HepG2 (cell line): ENCODE results near the gene TTLL4. TPM values are rescaled to one million over a fixed set of nuclear protein-coding genes. Genes with fewer than 3 reads are reported as not detected.

Experiments
- CREM ChIP-seq, 2 experiments: sonication (generic) in 1 of 2; formaldehyde crosslinking in 1 of 2; IDR thresholded peaks; 2 replicates each; pipeline versions ENCODE4 v1.4.0 to v1.6.1; 2016 to 2020; ENCODE audit warnings: antibody characterized with exemption in 1 of 2, mild to moderate bottlenecking in 1 of 2, missing genetic modification reagents in 1 of 2
- GATAD2A ChIP-seq: IDR thresholded peaks from 2 replicates; pipeline ENCODE4 v1.6.1; 2016
- KDM6A ChIP-seq: IDR thresholded peaks from 2 replicates; pipeline ENCODE4 v1.6.1; 2016; ENCODE audit warnings: low read depth
- KMT2B ChIP-seq: IDR thresholded peaks from 2 replicates; pipeline ENCODE4 v1.6.1; 2016; ENCODE audit warnings: missing genetic modification reagents, missing compliant biosample characterization
- MXI1 ChIP-seq: IDR thresholded peaks from 3 replicates; pipeline ENCODE4 v1.6.1; 2012; ENCODE audit warnings: low read depth, low read length, inconsistent platforms, borderline replicate concordance
- NFKBIZ ChIP-seq: IDR thresholded peaks from 2 replicates; pipeline ENCODE4 v1.6.1; 2018; ENCODE audit warnings: missing genetic modification reagents, missing compliant biosample characterization
- PHF21A ChIP-seq: sonication (generic); formaldehyde crosslinking; IDR thresholded peaks from 2 replicates; pipeline ENCODE4 v1.5.0; 2020; ENCODE audit warnings: mild to moderate bottlenecking, missing genetic modification reagents
- SSRP1 ChIP-seq: IDR thresholded peaks from 2 replicates; pipeline ENCODE4 v1.6.1; 2016; ENCODE audit warnings: control low read depth
- ZNF136 ChIP-seq: sonication (generic); formaldehyde crosslinking; IDR thresholded peaks from 2 replicates; pipeline ENCODE4 v1.8.1; 2022; ENCODE audit warnings: low read depth, mild to moderate bottlenecking, moderate library complexity, missing genetic modification reagents
- ZNF337 ChIP-seq: sonication (generic); formaldehyde crosslinking; IDR thresholded peaks from 2 replicates; pipeline ENCODE4 v1.5.1; 2020; ENCODE audit warnings: missing genetic modification reagents, low read depth, mild to moderate bottlenecking, borderline replicate concordance
- polyA plus RNA-seq, 8 experiments: library from polyadenylated mRNA; depleted of rRNA in 3 of 8; stranded (reverse) in 7 of 8; unstranded in 1 of 8; fragments of >200 nt; fragmentation: Illumina TruSeq in 4 of 8; extraction: Trizol in 4 of 8; gene quantifications; 2 replicates each; pipeline versions ENCODE4 v1.2.1 to v1.2.3, GENCODE V29; 2011 to 2016; ENCODE audit warnings: low read depth in 4 of 8, missing spikeins in 1 of 8, mixed read lengths in 1 of 8; ENCODE audit not compliant: insufficient read depth in 1 of 8
- total RNA-seq, 5 experiments: library from RNA; depleted of rRNA; stranded (reverse); fragments of >200 nt; fragmentation: Illumina TruSeq; extraction: Trizol; gene quantifications; 2 replicates each; pipeline ENCODE4 v1.2.3, GENCODE V29; 2016; ENCODE audit warnings: low read depth in 1 of 5
- TF ChIP-seq, protein P1 (sequence below): sonication (generic); formaldehyde crosslinking; IDR thresholded peaks from 2 replicates; pipeline ENCODE4 v1.5.0; 2020; ENCODE audit warnings: mild to moderate bottlenecking, missing genetic modification reagents, borderline replicate concordance
- TF ChIP-seq, protein P2 (sequence below), 2 experiments: IDR thresholded peaks; 2 replicates each; pipeline ENCODE4 v1.6.1; 2011 to 2012; ENCODE audit warnings: low read length in 2 of 2, borderline replicate concordance in 1 of 2, low read depth in 1 of 2, mild to moderate bottlenecking in 1 of 2, moderate library complexity in 1 of 2
- TF ChIP-seq, protein P3 (sequence below): sonication (generic); formaldehyde crosslinking; IDR thresholded peaks from 2 replicates; pipeline ENCODE4 v1.5.0; 2020; ENCODE audit warnings: missing genetic modification reagents, mild to moderate bottlenecking, borderline replicate concordance
- TF ChIP-seq, protein P4 (sequence below): IDR thresholded peaks from 2 replicates; pipeline ENCODE4 v1.6.1; 2018; ENCODE audit warnings: missing genetic modification reagents, mild to moderate bottlenecking, missing compliant biosample characterization
- TF ChIP-seq, protein P5 (sequence below): IDR thresholded peaks from 2 replicates; pipeline ENCODE4 v1.6.1; 2016; ENCODE audit warnings: missing genetic modification reagents, missing compliant biosample characterization
- TF ChIP-seq, protein P6 (sequence below): IDR thresholded peaks from 2 replicates; pipeline ENCODE4 v1.6.1; 2016; ENCODE audit warnings: missing compliant biosample characterization, missing genetic modification reagents, borderline replicate concordance
- TF ChIP-seq, protein P7 (sequence below): IDR thresholded peaks from 2 replicates; pipeline ENCODE4 v1.6.1; 2016; ENCODE audit warnings: low read depth, borderline replicate concordance

TTLL4 gene
- total and polyA plus RNA-seq, 2 of the 13 experiments (the other 11 are each of a cell fraction or from before 2014, with no cell fraction given): 77.5 to 84.6 TPM

DNA sequence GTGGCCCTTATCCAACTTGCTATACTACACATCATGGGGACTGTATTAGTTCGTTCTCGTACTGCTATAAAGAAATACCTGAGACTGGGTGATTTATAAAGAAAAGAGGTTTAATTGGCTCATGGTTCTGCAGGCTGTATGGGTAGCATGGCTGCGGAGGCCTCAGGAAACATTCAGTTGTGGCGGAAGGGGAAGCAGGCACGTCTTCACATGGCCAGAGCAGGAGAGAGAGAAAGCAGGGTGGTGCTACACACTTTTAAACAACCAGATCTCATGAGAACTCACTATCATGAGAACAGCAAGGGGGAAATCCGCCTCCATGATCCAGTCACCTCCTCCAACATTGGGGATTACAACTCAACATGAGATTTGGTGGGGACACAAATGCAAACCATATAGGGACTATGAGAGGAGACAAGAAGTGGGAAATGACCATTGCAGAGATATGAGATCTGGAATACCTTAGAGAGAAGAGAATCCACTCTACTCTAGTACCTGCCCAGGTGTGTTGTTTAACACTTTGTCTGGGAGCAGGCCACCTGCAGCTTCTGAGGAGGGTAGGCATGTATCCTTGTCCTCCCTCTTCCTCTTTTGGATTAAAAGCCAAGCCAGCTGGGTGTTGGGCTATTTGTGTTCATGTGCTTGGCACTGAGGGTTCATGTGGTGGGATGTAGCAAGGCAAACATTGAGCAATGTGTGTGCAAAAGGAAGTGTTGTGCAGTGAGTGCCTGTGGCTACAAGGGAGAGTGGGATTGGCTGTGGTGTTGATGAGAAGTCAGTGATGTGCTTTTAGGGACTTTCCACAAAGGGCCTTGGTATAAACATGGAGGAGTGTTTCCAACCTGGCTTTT is 22.8 kb downstream of the TTLL4 start (continued):
- TF ChIP-seq, protein P1, sequence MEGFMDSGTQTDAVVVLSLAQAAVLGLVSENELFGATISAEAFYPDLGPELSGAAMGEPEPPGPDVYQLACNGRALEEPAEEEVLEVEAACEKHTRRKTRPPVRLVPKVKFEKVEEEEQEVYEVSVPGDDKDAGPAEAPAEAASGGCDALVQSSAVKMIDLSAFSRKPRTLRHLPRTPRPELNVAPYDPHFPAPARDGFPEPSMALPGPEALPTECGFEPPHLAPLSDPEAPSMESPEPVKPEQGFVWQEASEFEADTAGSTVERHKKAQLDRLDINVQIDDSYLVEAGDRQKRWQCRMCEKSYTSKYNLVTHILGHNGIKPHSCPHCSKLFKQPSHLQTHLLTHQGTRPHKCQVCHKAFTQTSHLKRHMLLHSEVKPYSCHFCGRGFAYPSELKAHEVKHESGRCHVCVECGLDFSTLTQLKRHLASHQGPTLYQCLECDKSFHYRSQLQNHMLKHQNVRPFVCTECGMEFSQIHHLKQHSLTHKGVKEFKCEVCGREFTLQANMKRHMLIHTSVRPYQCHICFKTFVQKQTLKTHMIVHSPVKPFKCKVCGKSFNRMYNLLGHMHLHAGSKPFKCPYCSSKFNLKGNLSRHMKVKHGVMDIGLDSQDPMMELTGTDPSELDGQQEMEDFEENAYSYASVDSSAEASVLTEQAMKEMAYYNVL (CRISPR knock-in tag): peak; percentile 55; the same call in 1 of the 2 replicates
- TF ChIP-seq, protein P2, sequence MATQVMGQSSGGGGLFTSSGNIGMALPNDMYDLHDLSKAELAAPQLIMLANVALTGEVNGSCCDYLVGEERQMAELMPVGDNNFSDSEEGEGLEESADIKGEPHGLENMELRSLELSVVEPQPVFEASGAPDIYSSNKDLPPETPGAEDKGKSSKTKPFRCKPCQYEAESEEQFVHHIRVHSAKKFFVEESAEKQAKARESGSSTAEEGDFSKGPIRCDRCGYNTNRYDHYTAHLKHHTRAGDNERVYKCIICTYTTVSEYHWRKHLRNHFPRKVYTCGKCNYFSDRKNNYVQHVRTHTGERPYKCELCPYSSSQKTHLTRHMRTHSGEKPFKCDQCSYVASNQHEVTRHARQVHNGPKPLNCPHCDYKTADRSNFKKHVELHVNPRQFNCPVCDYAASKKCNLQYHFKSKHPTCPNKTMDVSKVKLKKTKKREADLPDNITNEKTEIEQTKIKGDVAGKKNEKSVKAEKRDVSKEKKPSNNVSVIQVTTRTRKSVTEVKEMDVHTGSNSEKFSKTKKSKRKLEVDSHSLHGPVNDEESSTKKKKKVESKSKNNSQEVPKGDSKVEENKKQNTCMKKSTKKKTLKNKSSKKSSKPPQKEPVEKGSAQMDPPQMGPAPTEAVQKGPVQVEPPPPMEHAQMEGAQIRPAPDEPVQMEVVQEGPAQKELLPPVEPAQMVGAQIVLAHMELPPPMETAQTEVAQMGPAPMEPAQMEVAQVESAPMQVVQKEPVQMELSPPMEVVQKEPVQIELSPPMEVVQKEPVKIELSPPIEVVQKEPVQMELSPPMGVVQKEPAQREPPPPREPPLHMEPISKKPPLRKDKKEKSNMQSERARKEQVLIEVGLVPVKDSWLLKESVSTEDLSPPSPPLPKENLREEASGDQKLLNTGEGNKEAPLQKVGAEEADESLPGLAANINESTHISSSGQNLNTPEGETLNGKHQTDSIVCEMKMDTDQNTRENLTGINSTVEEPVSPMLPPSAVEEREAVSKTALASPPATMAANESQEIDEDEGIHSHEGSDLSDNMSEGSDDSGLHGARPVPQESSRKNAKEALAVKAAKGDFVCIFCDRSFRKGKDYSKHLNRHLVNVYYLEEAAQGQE (IDR thresholded peaks at IDR 0.05; ENCODE audit: borderline replicate concordance in 1 of 2, low read depth in 1 of 2, low read length in 2 of 2): no peak
- TF ChIP-seq, protein P3, sequence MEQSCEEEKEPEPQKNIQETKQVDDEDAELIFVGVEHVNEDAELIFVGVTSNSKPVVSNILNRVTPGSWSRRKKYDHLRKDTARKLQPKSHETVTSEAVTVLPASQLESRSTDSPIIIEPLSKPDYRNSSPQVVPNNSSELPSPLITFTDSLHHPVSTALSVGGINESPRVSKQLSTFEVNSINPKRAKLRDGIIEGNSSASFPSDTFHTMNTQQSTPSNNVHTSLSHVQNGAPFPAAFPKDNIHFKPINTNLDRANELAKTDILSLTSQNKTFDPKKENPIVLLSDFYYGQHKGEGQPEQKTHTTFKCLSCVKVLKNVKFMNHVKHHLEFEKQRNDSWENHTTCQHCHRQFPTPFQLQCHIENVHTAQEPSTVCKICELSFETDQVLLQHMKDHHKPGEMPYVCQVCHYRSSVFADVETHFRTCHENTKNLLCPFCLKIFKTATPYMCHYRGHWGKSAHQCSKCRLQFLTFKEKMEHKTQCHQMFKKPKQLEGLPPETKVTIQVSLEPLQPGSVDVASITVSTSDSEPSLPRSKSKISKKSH (CRISPR knock-in tag): no peak
- TF ChIP-seq, protein P4, sequence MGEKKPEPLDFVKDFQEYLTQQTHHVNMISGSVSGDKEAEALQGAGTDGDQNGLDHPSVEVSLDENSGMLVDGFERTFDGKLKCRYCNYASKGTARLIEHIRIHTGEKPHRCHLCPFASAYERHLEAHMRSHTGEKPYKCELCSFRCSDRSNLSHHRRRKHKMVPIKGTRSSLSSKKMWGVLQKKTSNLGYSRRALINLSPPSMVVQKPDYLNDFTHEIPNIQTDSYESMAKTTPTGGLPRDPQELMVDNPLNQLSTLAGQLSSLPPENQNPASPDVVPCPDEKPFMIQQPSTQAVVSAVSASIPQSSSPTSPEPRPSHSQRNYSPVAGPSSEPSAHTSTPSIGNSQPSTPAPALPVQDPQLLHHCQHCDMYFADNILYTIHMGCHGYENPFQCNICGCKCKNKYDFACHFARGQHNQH (CRISPR knock-in tag): peak; percentile 93
- TF ChIP-seq NFKBIZ (CRISPR knock-in tag) (peak; percentile 99), SSRP1 (CRISPR knock-in tag) (peak; percentile 98), ZNF136 (CRISPR knock-in tag) (no peak), KMT2B (CRISPR knock-in tag) (0 out of 2 replicates have a peak, but pooled peaks have one; percentile 43), MXI1 (peak; percentile 27; the same call in 1 of the 3 replicates), GATAD2A (CRISPR knock-in tag) (peak; percentile 98), ZNF337 (CRISPR knock-in tag) (no peak), KDM6A (CRISPR knock-in tag) (peak; percentile 53; the same call in 1 of the 2 replicates), CREM (IDR thresholded peaks at IDR 0.05) (no peak), CREM (CRISPR knock-in tag; IDR thresholded peaks at IDR 0.05) (no peak), PHF21A (peak; percentile 79)
- TF ChIP-seq, protein P5, sequence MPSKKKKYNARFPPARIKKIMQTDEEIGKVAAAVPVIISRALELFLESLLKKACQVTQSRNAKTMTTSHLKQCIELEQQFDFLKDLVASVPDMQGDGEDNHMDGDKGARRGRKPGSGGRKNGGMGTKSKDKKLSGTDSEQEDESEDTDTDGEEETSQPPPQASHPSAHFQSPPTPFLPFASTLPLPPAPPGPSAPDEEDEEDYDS: peak; percentile 77
- TF ChIP-seq, protein P6, sequence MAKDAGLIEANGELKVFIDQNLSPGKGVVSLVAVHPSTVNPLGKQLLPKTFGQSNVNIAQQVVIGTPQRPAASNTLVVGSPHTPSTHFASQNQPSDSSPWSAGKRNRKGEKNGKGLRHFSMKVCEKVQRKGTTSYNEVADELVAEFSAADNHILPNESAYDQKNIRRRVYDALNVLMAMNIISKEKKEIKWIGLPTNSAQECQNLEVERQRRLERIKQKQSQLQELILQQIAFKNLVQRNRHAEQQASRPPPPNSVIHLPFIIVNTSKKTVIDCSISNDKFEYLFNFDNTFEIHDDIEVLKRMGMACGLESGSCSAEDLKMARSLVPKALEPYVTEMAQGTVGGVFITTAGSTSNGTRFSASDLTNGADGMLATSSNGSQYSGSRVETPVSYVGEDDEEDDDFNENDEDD (CRISPR knock-in tag): peak; percentile 73; the same call in 1 of the 2 replicates
- TF ChIP-seq, protein P7, sequence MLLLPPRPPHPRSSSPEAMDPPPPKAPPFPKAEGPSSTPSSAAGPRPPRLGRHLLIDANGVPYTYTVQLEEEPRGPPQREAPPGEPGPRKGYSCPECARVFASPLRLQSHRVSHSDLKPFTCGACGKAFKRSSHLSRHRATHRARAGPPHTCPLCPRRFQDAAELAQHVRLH (CRISPR knock-in tag): peak; percentile 95
